ENCODE data around the gene PPP1R37.
A peak's percentile ranks its signal among the peaks of the same experiment; 100 is the strongest.

Gene PPP1R37

GRCh38 chr19:45125975-45126493 is 33.1 kb downstream of the PPP1R37 start:
- ChIA-PET POLR2A (no interaction called here), CTCF (interaction anchor here (0.8 to 5.3 kb wide), 24 partner anchors 10 to 221 kb away, joined by 3 to 50 read pairs (median 6); partner anchors contain the start of genes APOE, BLOC1S3 and PPP1R37)
- no peak overlapping the region for H3K4me3 ChIP-seq (ENCODE audit: low read depth, low read length)
- no peak for DNase-seq (ENCODE audit: low read depth, low spot score)
- TF ChIP-seq, protein P1, sequence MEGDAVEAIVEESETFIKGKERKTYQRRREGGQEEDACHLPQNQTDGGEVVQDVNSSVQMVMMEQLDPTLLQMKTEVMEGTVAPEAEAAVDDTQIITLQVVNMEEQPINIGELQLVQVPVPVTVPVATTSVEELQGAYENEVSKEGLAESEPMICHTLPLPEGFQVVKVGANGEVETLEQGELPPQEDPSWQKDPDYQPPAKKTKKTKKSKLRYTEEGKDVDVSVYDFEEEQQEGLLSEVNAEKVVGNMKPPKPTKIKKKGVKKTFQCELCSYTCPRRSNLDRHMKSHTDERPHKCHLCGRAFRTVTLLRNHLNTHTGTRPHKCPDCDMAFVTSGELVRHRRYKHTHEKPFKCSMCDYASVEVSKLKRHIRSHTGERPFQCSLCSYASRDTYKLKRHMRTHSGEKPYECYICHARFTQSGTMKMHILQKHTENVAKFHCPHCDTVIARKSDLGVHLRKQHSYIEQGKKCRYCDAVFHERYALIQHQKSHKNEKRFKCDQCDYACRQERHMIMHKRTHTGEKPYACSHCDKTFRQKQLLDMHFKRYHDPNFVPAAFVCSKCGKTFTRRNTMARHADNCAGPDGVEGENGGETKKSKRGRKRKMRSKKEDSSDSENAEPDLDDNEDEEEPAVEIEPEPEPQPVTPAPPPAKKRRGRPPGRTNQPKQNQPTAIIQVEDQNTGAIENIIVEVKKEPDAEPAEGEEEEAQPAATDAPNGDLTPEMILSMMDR (IDR thresholded peaks at IDR 0.05; ENCODE audit: insufficient read depth, low read length, missing control alignments), result peak; percentile 91

DNA sequence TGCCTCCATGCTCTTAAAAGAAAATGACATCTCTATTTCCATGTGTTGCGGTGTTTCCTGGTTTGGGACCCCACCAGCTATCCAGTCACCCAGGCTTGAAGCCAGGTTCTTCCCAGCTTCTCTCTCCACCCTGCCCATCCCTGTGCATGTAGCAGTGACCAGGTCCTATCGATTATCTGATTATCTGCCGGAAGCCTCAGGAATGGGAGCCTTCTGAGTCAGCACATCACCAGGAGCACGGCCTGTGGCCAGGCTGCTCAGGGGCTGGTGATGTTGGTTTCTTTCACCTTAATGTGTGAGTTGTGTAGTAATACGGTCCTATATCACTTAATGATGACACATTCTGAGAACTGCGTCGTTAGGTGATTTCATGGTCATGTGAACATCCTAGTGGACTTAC is 33.7 kb downstream of the PPP1R37 start:
- H3K4me3 ChIP-seq (ENCODE audit: low read depth, low read length), result no peak overlapping the region
- no peak for DNase-seq (ENCODE audit: low read depth, low spot score)
- POLR2A ChIA-PET, result no interaction called here
- CTCF ChIA-PET, result interaction anchor here (0.8 to 5.3 kb wide), 13 partner anchors 10 to 212 kb away, joined by 3 to 50 read pairs (median 12); partner anchors contain the start of gene PPP1R37
- TF ChIP-seq, protein P1 (IDR thresholded peaks at IDR 0.05; ENCODE audit: insufficient read depth, low read length, missing control alignments), result no peak

DNA sequence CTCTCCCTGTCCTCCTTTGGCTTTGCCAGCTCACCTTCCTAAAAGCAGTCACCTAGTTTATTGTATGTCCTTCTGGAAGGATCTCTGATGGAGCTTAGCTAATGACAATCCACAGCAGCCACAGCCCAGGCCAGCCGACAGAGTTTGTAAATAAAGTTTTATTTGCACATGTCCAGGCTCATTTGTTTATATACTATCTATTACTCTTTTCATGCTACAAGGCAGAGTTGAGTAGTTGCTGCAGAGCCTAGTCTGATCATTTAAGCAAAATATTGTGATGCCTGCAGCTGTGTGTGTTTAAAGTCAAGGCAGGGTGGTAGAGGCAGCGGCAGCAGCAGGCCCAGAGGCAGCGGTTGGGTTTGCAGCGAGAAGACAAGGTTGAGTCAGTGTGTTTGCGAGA is 35.2 kb downstream of the PPP1R37 start:
- TF ChIP-seq, protein P1 (IDR thresholded peaks at IDR 0.05; ENCODE audit: insufficient read depth, low read length, missing control alignments), result no peak
- no peak for DNase-seq (ENCODE audit: low read depth, low spot score)
- POLR2A ChIA-PET, result no interaction called here
- no peak overlapping the region for H3K4me3 ChIP-seq (ENCODE audit: low read depth, low read length)
- CTCF ChIA-PET, result interaction anchor here (1.1 to 1.3 kb wide), 2 partner anchors 10 to 15 kb away, joined by 3 read pairs; no protein-coding TSS in a partner anchor

DNA sequence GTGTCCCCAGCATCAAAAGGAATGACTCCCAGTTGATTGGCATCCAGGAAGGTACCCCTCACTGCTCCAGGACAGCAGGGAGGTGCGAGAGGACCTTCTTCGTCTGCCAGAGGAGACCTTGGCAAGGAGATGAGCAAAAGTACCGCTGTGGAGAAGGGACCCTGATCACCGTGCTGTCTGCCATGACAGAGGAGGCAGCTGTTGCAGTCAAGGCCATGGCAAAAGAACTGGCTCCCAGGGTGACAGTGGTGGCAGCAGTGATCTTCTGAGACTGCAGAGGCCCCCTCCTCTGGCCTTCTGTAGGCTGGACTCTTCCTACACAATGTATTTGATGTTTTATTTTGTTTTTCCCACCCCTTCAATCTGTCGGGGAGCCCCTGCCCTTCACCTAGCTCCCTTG is 35.8 kb downstream of the PPP1R37 start:
- TF ChIP-seq, protein P1 (IDR thresholded peaks at IDR 0.05; ENCODE audit: insufficient read depth, low read length, missing control alignments), result no peak
- no peak for DNase-seq (ENCODE audit: low read depth, low spot score)
- no peak overlapping the region for H3K4me3 ChIP-seq (ENCODE audit: low read depth, low read length)
- POLR2A ChIA-PET, result no interaction called here
- CTCF ChIA-PET, result interaction anchor here (1.1 to 1.3 kb wide), 2 partner anchors 11 to 14 kb away, joined by 3 read pairs; no protein-coding TSS in a partner anchor

GRCh38 chr19:45130236-45130635 is 37.3 kb downstream of the PPP1R37 start:
- DNase-seq (ENCODE audit: low read depth, low spot score), result no peak
- H3K4me3 ChIP-seq (ENCODE audit: low read depth, low read length), result no peak overlapping the region
- POLR2A ChIA-PET, result no interaction called here
- TF ChIP-seq, protein P1 (IDR thresholded peaks at IDR 0.05; ENCODE audit: insufficient read depth, low read length, missing control alignments), result no peak
- CTCF ChIA-PET, result interaction anchor here (1.0 to 1.6 kb wide), 2 partner anchors 27 to 30 kb away, joined by 3 read pairs; no protein-coding TSS in a partner anchor

DNA sequence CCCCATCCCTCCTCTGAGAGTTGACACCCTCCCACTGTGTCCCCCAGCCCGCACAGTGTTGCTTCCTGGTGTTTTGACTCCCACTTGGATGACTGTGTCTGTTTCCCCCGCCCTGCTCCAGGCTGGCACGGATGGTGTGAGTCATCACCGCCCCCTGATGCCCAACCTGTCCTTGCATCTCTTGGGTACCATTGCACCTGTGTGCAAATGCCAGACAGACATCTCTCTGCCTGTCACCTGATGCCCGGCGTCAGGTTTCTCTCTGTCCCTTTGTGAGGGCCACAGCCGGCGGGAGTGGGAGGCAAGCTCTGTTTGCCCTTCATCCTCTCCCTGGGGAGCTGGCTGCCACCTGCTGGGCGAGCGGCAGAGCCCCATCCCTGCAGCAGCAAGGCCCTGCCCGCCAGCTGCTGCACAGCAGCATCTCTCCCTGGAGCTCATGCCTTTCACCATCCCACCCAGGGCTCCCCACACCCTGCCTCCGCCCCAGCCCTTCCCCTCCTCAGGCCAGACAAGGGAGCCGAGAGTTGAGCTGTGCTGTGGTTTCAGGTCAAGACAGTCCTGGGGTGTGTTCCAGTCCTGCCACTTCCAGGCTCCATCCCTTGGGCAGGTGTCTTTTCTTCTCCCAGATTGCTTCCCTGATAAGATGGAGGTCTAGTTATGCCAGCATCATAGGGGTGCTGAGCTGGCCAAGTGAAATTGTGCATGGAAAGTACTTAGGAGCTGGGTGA is 38.1 kb downstream of the PPP1R37 start:
- POLR2A ChIA-PET, result no interaction called here
- no peak for DNase-seq (ENCODE audit: low read depth, low spot score)
- TF ChIP-seq, protein P1 (IDR thresholded peaks at IDR 0.05; ENCODE audit: insufficient read depth, low read length, missing control alignments), result peak; percentile 40

More for the DNA sequence above, 38.1 kb downstream of the PPP1R37 start:
- H3K4me3 ChIP-seq (ENCODE audit: low read depth, low read length), result no peak overlapping the region
- CTCF ChIA-PET, result interaction anchor here (0.7 to 1.6 kb wide), 7 partner anchors 12 to 206 kb away, joined by 3 read pairs; partner anchors contain the start of gene PPP1R37
